Epithelial cell of umbilical artery (primary cell): ENCODE measurements around the gene PRKX. TPM values are rescaled to one million over a fixed set of nuclear protein-coding genes. Genes with fewer than 3 reads are reported as not detected.

ENCODE experiments used
- total RNA-seq: library from RNA; depleted of rRNA; stranded (reverse); fragments of >200 nt; gene quantifications from 2 replicates; pipeline ENCODE4 v1.2.3, GENCODE V29; 2014

PRKX gene
- 39.0 and 61.4 TPM in 2 replicates for total RNA-seq

GRCh38 chrX:3713225-3713936 lies at the start of gene PRKX:
PRKX (minus strand) TSS chrX:3713649; CDS start chrX:3713253, 396 bp downstream.

